DMS79 treated with DMSO at 0.1 percent for 48 hours (cell line): ENCODE measurements around the gene NCK1.

ENCODE experiments used
- DNase-seq: peaks from one replicate; lab custom pipeline; 2025; lab: John Stamatoyannopoulos, UW

NCK1 gene

GRCh38 chr3:136908297-136908696, 46.3 kb downstream of the NCK1 start:
- no peak for DNase-seq

- DNase-seq = no peak
Measured at GRCh38 chr3:136909187-136909586, 47.2 kb downstream of the NCK1 start.

- no peak for DNase-seq
Measured at GRCh38 chr3:136910697-136911096, 48.7 kb downstream of the NCK1 start.

GRCh38 chr3:136913168-136913567, 51.2 kb downstream of the NCK1 start:
- DNase-seq = no peak

- DNase-seq = no peak
Measured at GRCh38 chr3:136914739-136915138, 52.7 kb downstream of the NCK1 start.

- no peak for DNase-seq
Measured at GRCh38 chr3:136916223-136916622, 54.2 kb downstream of the NCK1 start.

- DNase-seq = no peak
Measured at GRCh38 chr3:136919799-136920580, 58.0 kb downstream of the NCK1 start.

GRCh38 chr3:136920904-136921611, 59.0 kb downstream of the NCK1 start:
- DNase-seq = no peak

- no peak for DNase-seq
Measured at GRCh38 chr3:136925425-136926190, 63.6 kb downstream of the NCK1 start.

GRCh38 chr3:136928240-136928639, 66.2 kb downstream of the NCK1 start:
- no peak for DNase-seq

GRCh38 chr3:136929977-136930670, 68.1 kb downstream of the NCK1 start:
- DNase-seq = no peak

- no peak for DNase-seq
Measured at GRCh38 chr3:136931606-136932005, 69.6 kb downstream of the NCK1 start.

GRCh38 chr3:136932523-136932922, 70.5 kb downstream of the NCK1 start:
- no peak for DNase-seq

- no peak for DNase-seq
Measured at GRCh38 chr3:136932978-136933772, 71.2 kb downstream of the NCK1 start.

- DNase-seq = no peak
Measured at GRCh38 chr3:136937175-136937574, 75.2 kb downstream of the NCK1 start.

GRCh38 chr3:136937851-136938250, 75.8 kb downstream of the NCK1 start:
- DNase-seq = no peak

GRCh38 chr3:136938334-136938733, 76.3 kb downstream of the NCK1 start:
- no peak for DNase-seq

- DNase-seq = no peak
Measured at GRCh38 chr3:136939489-136939888, 77.5 kb downstream of the NCK1 start.

- no peak for DNase-seq
Measured at GRCh38 chr3:136942803-136943202, 80.8 kb downstream of the NCK1 start.

- DNase-seq = no peak
Measured at GRCh38 chr3:136943436-136943835, 81.4 kb downstream of the NCK1 start.

GRCh38 chr3:136946978-136947377, 85.0 kb downstream of the NCK1 start:
- DNase-seq = no peak
